GM18873 (cell line): ENCODE data around the gene SKIC2.
"Not testable (repeated sequence)": the region's sequence is repeated elsewhere in the genome, so short reads cannot be mapped to it uniquely, and the experiment has no call there.

Source experiments
- ATAC-seq: cut with Tn5 transposase; IDR thresholded peaks from one replicate; pipeline ENCODE4 v1.9.1; 2021; ENCODE audit warnings: mild to moderate bottlenecking, moderate library complexity, moderate number of reproducible peaks; ENCODE audit not compliant: unreplicated experiment, low FRiP score

The SKIC2 gene

GRCh38 chr6:31958741-31959739 is at the start of gene SKIC2, which contains the start of gene NELFE:
TSS of gene SKIC2 (plus strand) at chr6:31959175. CDS start at chr6:31959193, 18 bp downstream.
TSS of gene NELFE (minus strand) at chr6:31958971. CDS start at chr6:31958446, 525 bp downstream.
- peak; percentile 90 for ATAC-seq

- ATAC-seq, result not testable (repeated sequence)
These were observed 49.7 kb upstream of the SKIC2 start for GRCh38 chr6:31909298-31909697.

- no peak for ATAC-seq
These were observed 47.0 kb upstream of the SKIC2 start for GRCh38 chr6:31911826-31912585.

- ATAC-seq, result no peak
These were observed 43.6 kb upstream of the SKIC2 start for GRCh38 chr6:31915351-31915750.

GRCh38 chr6:31915756-31916155 is 43.2 kb upstream of the SKIC2 start:
- no peak for ATAC-seq

- no peak for ATAC-seq
These were observed 40.8 kb upstream of the SKIC2 start for GRCh38 chr6:31918069-31918720.

GRCh38 chr6:31919624-31920303 is 39.2 kb upstream of the SKIC2 start:
- no peak for ATAC-seq

GRCh38 chr6:31920811-31921210 is 38.2 kb upstream of the SKIC2 start:
- no peak for ATAC-seq

GRCh38 chr6:31922942-31923341 is 36.0 kb upstream of the SKIC2 start:
- ATAC-seq, result no peak

- no peak for ATAC-seq
These were observed 31.6 kb upstream of the SKIC2 start, which contains the start of gene C2 for GRCh38 chr6:31927242-31927862. TSS of gene C2 (plus strand) at chr6:31927717. CDS start at chr6:31927753, 36 bp downstream.

GRCh38 chr6:31927863-31928671 is 30.9 kb upstream of the SKIC2 start:
- ATAC-seq, result no peak

- no peak for ATAC-seq
These were observed 30.4 kb upstream of the SKIC2 start for GRCh38 chr6:31928672-31928939.

GRCh38 chr6:31930962-31931361 is 28.0 kb upstream of the SKIC2 start:
- ATAC-seq, result no peak

GRCh38 chr6:31932137-31932536 is 26.8 kb upstream of the SKIC2 start:
- not testable (repeated sequence) for ATAC-seq

- ATAC-seq, result no peak
These were observed 25.4 kb upstream of the SKIC2 start for GRCh38 chr6:31933537-31933936.

- no peak for ATAC-seq
These were observed 24.0 kb upstream of the SKIC2 start for GRCh38 chr6:31935021-31935420.

- ATAC-seq, result no peak
These were observed 23.2 kb upstream of the SKIC2 start for GRCh38 chr6:31935823-31936222.

GRCh38 chr6:31940256-31940664 is 18.7 kb upstream of the SKIC2 start:
- no peak for ATAC-seq

- ATAC-seq, result no peak
These were observed 15.2 kb upstream of the SKIC2 start for GRCh38 chr6:31943742-31944141.
